Heart right ventricle (tissue), 16 donors: ENCODE measurements around the gene MACROD2. TPM values are rescaled to one million over a fixed set of nuclear protein-coding genes. Genes with fewer than 3 reads are reported as not detected.

Experiments
- ATAC-seq, 8 donors: fragments of 200-7000 bp; cut with Tn5 transposase; one replicate each; pipeline ENCODE4 v1.9.1; 2020; ENCODE audit warnings: mild to moderate bottlenecking in 8 of 8, moderate library complexity in 8 of 8, moderate number of reproducible peaks in 1 of 8
- DNase-seq, 2 donors: peaks; one replicate each; pipeline ENCODE4 v3.0.0-alpha.2; 2020
- H3K27ac ChIP-seq, 10 donors: fragments of 200-600 bp; sonication (generic) in 2 of 10; one replicate each; pipeline versions ENCODE4 v1.5.0 to v1.8.0; 2020 to 2022; ENCODE audit warnings: mild to moderate bottlenecking in 3 of 10
- H3K27me3 ChIP-seq, 7 donors: fragments of 200-600 bp; one replicate each; pipeline ENCODE4 v1.8.0; 2021 to 2022; ENCODE audit warnings: mild to moderate bottlenecking in 2 of 7
- H3K36me3 ChIP-seq, 9 donors: fragments of 200-600 bp; sonication (generic) in 1 of 9; one replicate each; pipeline versions ENCODE4 v1.5.0 to v1.8.0; 2020 to 2022; ENCODE audit warnings: mild to moderate bottlenecking in 2 of 9
- H3K4me1 ChIP-seq, 9 donors: fragments of 200-600 bp; sonication (generic) in 1 of 9; one replicate each; pipeline versions ENCODE4 v1.5.0 to v1.8.0; 2020 to 2022; ENCODE audit warnings: mild to moderate bottlenecking in 4 of 9
- H3K4me3 ChIP-seq, 10 donors: fragments of 200-600 bp; sonication (generic) in 2 of 10; one replicate each; pipeline versions ENCODE4 v1.5.0 to v1.8.0; 2020 to 2022; ENCODE audit warnings: mild to moderate bottlenecking in 7 of 10, moderate library complexity in 2 of 10
- H3K9me3 ChIP-seq, 11 donors: fragments of 200-600 bp in 10 of 11; sonication (generic) in 2 of 11; one replicate each; pipeline versions ENCODE4 v1.5.0 to v1.8.0; 2013 to 2022; ENCODE audit warnings: mild to moderate bottlenecking in 2 of 11, control low read depth in 1 of 11, moderate library complexity in 1 of 11
- WGBS, 2 donors: extraction: QIAGEN DNeasy Blood & Tissue Kit; methylation state at CpG; one replicate each; pipeline ENCODE4 v1.1.7; 2013; ENCODE audit warnings: inconsistent platforms in 1 of 2; 5-methylcytosine and 5-hydroxymethylcytosine counted together
- intact Hi-C, 10 donors: fragments of 100-400 bp; cut with DNase I; formaldehyde crosslinking; loops; one replicate each; pipeline versions ENCODE4 v1.11.1 to v1.14.2; 2022
- polyA plus RNA-seq, 2 donors: library from polyadenylated mRNA; stranded (reverse); fragments of 200-250 nt; gene quantifications; one replicate each; pipeline ENCODE4 v1.2.3, GENCODE V29; 2013
- total RNA-seq, 10 donors: library from RNA; stranded (reverse); fragmentation: NEBNext Ultra II Directional in 3 of 10; extraction: Animal tissue kit (Norgen Biotek cat#: 25700) in 3 of 10; gene quantifications; one replicate each; pipeline versions ENCODE4 v1.2.1 to v1.2.4, GENCODE V29; 2021 to 2023
- TF ChIP-seq, protein P1 (sequence below), 9 donors: fragments of 200-600 bp; sonication (generic) in 2 of 9; IDR thresholded peaks; one replicate each; pipeline versions ENCODE4 v1.5.0 to v1.8.0; 2021 to 2022; ENCODE audit warnings: antibody characterized with exemption in 9 of 9, mild to moderate bottlenecking in 5 of 9, moderate library complexity in 1 of 9
- donor health status: Arrhythmogenic right ventricular cardiomyopathy.
- donor health status: ischemic (EF 13 %, LVEDD 7.1; RV severe dilation, severe dysfunction).
- donor health status: healthy with polysubstance abuse.
- donor health status: DM: no; HTN: yes; CAD: no.
- donor health status: DM: no; HTN: no; CAD: no.
- donor health status: ischemic (EF 25% LVEDD 6.9; RV normal size, moderate dysfunction).
- donor health status: ischemic (EF 25% LVEDD 5.7; RV mildly dilated, moderate dysfunction).
- donor health status: healthy.
- donor health status: DM: yes; HTN: yes; CAD: no.
- donor health status: Ischemic cardiomyopathy.
- donor health status: ischemic (EF 35%, LVEDD 5.7; RV mildly dilated, moderate dysfunction).
- donor health status: nonischemic (EF 11% LVEDD 7.7; RV severe dilation, severe dysfunction).
- donor health status: DM: yes; HTN: yes; CAD: no.
- donor health status: PGD.
- donor health status: ischemic (EF 29% LVEDD 5.4; RV normal size, mild dysfunction).
- donor health status: nonischemic (EF 23%, LVEDD 6.1; RV moderate dilation, normal function).

The MACROD2 gene
- total and polyA plus RNA-seq, 12 donors: 0.28 to 6.4 (median 4.1) TPM

DNA sequence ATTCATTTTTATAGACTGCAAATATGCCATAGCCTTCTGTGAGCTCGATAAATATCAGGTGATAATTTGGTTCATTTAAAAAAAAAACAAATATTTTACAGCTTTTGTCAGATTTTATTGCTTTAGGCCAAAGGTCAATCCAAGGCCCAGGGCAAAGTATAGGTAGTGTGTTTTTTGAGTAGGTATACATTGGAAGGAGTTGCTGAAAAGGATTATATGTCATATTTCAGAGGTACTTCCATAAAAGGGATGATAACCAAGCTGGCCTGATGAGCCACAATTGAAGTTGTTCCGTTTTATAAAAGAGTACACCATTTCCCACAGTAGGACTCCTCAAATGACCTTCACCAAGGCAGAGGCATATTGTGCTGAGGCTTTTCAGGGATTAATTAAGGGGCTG is 794.9 kb downstream of the MACROD2 start:
- TF ChIP-seq, protein P1, sequence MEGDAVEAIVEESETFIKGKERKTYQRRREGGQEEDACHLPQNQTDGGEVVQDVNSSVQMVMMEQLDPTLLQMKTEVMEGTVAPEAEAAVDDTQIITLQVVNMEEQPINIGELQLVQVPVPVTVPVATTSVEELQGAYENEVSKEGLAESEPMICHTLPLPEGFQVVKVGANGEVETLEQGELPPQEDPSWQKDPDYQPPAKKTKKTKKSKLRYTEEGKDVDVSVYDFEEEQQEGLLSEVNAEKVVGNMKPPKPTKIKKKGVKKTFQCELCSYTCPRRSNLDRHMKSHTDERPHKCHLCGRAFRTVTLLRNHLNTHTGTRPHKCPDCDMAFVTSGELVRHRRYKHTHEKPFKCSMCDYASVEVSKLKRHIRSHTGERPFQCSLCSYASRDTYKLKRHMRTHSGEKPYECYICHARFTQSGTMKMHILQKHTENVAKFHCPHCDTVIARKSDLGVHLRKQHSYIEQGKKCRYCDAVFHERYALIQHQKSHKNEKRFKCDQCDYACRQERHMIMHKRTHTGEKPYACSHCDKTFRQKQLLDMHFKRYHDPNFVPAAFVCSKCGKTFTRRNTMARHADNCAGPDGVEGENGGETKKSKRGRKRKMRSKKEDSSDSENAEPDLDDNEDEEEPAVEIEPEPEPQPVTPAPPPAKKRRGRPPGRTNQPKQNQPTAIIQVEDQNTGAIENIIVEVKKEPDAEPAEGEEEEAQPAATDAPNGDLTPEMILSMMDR (IDR thresholded peaks at IDR 0.05): no peak
- 88 to 90% methylated on average over 2 of the region's 2 CpGs for WGBS, 2 donors
- no peak for ATAC-seq
- no peaks in the 10 kb centered on the region for H3K36me3 ChIP-seq
- no peak for DNase-seq
- H3K4me3 ChIP-seq: no peak overlapping the region
- H3K27ac ChIP-seq: no peak overlapping the region
- intact Hi-C loops: loop anchor here in 1 of 10 donors (5.0 kb wide), 1 partner anchor 62 kb away; no protein-coding TSS in a partner anchor
- H3K27me3 ChIP-seq: no peaks in the 10 kb centered on the region
- H3K4me1 ChIP-seq: no peaks in the 10 kb centered on the region
- H3K9me3 ChIP-seq: no peaks in the 10 kb centered on the region

DNA sequence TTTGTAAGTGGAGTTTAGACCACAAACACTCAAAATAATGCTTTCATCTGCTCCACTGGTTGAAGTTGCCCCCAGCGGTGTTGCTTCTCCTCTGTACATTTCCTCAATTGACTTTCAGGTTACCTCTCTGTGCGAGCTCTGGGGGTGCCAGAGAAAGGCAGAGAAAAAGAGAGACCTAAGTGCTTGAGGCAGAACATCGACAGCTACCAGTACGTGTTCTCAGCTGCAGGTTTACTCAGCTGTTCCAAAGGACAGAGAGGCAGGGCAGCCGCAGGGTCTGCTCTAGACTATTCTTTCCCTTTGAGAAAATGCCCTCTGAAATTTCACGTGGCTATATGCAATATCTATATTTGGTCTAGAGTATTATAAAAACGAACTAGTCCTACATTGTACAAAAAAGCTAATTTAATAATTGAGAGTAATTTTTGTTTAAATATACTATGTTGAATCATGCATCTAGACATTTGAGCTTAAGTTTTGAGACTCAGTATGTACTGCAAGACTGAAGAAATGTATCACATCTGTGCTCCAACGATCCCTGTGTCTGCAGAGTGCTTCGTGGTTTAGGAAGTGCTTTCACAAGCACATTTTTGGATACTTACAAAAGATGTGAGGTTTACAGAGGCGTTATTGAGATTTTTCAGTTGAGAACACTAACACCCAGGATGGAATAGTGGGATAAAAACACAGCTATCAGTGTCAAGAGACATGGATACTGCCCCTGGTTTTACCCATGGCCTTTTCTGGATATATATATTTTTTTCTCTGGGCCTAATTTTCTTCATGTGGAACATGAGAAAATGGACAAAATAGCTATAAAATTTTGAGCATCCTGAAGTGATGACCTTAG is 795.7 kb downstream of the MACROD2 start:
- TF ChIP-seq, protein P1 (IDR thresholded peaks at IDR 0.05): no peak
- H3K4me1 ChIP-seq: no peaks in the 10 kb centered on the region
- DNase-seq: no peak
- no peak overlapping the region for H3K4me3 ChIP-seq
- 74 to 82% methylated on average over 10 of the region's 10 CpGs for WGBS, 2 donors
- H3K27me3 ChIP-seq: no peaks in the 10 kb centered on the region
- no peaks in the 10 kb centered on the region for H3K36me3 ChIP-seq
- no peaks in the 10 kb centered on the region for H3K9me3 ChIP-seq
- intact Hi-C loops: loop anchor here in 1 of 10 donors (5.0 kb wide), 1 partner anchor 61 kb away; no protein-coding TSS in a partner anchor
- no peak for ATAC-seq
- H3K27ac ChIP-seq: no peak overlapping the region

DNA sequence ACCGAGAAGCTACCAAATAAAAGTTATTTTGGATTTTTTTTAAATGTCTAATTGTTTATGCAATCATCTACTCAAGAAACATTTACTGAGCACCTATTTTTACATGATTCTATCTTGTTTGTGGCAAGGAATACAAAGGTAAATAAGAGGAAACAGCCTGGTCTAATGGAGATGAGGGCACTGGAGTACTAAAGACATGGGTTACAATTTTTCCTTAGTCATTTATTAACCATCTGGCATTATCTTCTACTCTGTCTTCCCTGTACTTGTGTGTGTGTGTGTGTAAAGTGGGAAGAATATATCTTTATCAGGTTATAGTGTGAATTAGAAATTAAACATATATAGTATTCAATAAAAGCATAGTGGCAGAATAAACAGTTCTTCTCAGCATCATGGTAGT is 797.6 kb downstream of the MACROD2 start:
- Histone ChIP-seq H3K27ac (no peak overlapping the region), H3K4me1 (no peaks in the 10 kb centered on the region), H3K4me3 (no peak overlapping the region), H3K36me3 (no peaks in the 10 kb centered on the region), H3K9me3 (no peaks in the 10 kb centered on the region), H3K27me3 (no peaks in the 10 kb centered on the region)
- DNase-seq: no peak
- WGBS, 2 donors: 92 to 98% methylated on average over 1 of the region's 1 CpG
- no peak for ATAC-seq
- TF ChIP-seq, protein P1 (IDR thresholded peaks at IDR 0.05): no peak
- intact Hi-C loops: loop anchor here in 1 of 10 donors (5.0 kb wide), 1 partner anchor 59 kb away; no protein-coding TSS in a partner anchor

DNA sequence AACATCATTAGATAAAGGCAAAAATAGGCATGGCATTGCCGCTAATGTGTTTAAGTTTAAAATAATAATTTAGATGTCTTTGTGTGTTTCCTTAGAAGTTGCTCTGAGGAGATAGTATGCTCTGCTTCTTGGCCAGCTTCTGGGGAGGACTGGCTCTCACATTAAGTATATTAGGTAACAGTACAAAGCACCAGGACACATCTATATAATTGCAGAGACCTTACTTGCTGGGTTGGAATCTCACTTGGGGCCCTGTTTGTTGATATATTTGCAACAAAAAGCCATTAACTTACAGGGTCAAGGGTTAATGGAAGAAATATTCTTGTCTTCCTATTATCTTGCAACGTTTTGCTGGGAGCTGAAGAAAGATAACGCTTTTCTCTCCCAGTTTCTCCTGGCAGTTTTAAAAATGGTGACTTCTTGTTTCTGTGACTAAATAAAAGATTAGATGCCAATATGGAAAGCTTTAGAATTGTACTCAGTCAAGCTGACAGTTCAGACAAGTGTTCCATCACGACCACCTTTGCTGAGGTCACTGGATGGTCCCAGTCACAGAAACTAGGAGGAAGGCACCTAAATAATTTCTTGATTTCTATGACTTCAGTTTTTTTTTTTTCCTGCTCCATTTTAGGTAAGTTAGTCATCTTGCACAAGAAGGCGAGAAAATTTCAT is 804.4 kb downstream of the MACROD2 start:
- Histone ChIP-seq H3K4me3 (no peak overlapping the region), H3K36me3 (no peaks in the 10 kb centered on the region), H3K27me3 (no peaks in the 10 kb centered on the region), H3K4me1 (no peaks in the 10 kb centered on the region), H3K27ac (no peak overlapping the region), H3K9me3 (no peaks in the 10 kb centered on the region)
- TF ChIP-seq, protein P1 (IDR thresholded peaks at IDR 0.05): no peak
- intact Hi-C loops: no loop called here
- DNase-seq: no peak
- no peak for ATAC-seq
- 58 to 63% methylated on average over 5 of the region's 5 CpGs for WGBS, 2 donors
